OCI-LY1 (cell line): ENCODE data around the gene ZNF474.

Experiments used
- H2AFZ ChIP-seq: fragments of 200-600 bp; sonication (generic), shearing (Covaris generic); 2 replicates; pipeline ENCODE4 v1.6.0; 2014; ENCODE audit warnings: antibody characterized with exemption, mild to moderate bottlenecking, low read length
- H3F3A ChIP-seq: fragments of 200-600 bp; sonication (generic), shearing (Covaris generic); 2 replicates; pipeline ENCODE4 v1.6.0; 2014; ENCODE audit warnings: mild to moderate bottlenecking, antibody characterized with exemption, low read length, moderate library complexity; ENCODE audit not compliant: insufficient read depth
- H3K27ac ChIP-seq: fragments of 200-600 bp; sonication (generic); 2 replicates; pipeline ENCODE4 v1.5.1; 2014; ENCODE audit warnings: low read length, mixed run types, mild to moderate bottlenecking, low read depth; ENCODE audit not compliant: poor library complexity, severe bottlenecking
- H3K27me3 ChIP-seq: fragments of 200-600 bp; sonication (generic); 2 replicates; pipeline ENCODE4 v1.6.0; 2014; ENCODE audit warnings: antibody characterized with exemption, mild to moderate bottlenecking, low read length, moderate library complexity; ENCODE audit not compliant: insufficient read depth
- H3K36me3 ChIP-seq: fragments of 200-600 bp; sonication (generic); 2 replicates; pipeline ENCODE4 v1.6.1; 2014; ENCODE audit warnings: mild to moderate bottlenecking, antibody characterized with exemption, low read length, moderate library complexity, mixed read lengths; ENCODE audit not compliant: insufficient read depth
- H3K4me1 ChIP-seq: fragments of 200-600 bp; sonication (generic); 2 replicates; pipeline ENCODE4 v1.5.1; 2014; ENCODE audit warnings: mild to moderate bottlenecking, low read length, moderate library complexity; ENCODE audit not compliant: insufficient read depth, severe bottlenecking
- H3K4me2 ChIP-seq: fragments of 200-600 bp; sonication (generic), shearing (Covaris generic); 2 replicates; pipeline ENCODE4 v1.6.1; 2014; ENCODE audit warnings: low read length
- H3K4me3 ChIP-seq: fragments of 200-600 bp; sonication (generic); 2 replicates; pipeline ENCODE4 v1.5.1; 2014; ENCODE audit warnings: low read length, low read depth, mild to moderate bottlenecking, mixed read lengths; ENCODE audit not compliant: poor library complexity, severe bottlenecking
- H3K79me2 ChIP-seq: fragments of 200-600 bp; shearing (Covaris generic); 2 replicates; pipeline ENCODE4 v1.6.1; 2016; ENCODE audit warnings: mixed run types, low read length, mixed read lengths; ENCODE audit not compliant: insufficient read depth
- H3K9ac ChIP-seq: fragments of 200-600 bp; sonication (generic), shearing (Covaris generic); 2 replicates; pipeline ENCODE4 v1.6.1; 2014; ENCODE audit warnings: mild to moderate bottlenecking, low read length, mixed read lengths
- H3K9me2 ChIP-seq: fragments of 200-600 bp; sonication (generic), shearing (Covaris generic); 2 replicates; pipeline ENCODE4 v1.6.1; 2014; ENCODE audit warnings: low read depth, mild to moderate bottlenecking, low read length, mixed read lengths
- H3K9me3 ChIP-seq: fragments of 200-600 bp; shearing (Covaris generic); 2 replicates; pipeline ENCODE4 v1.6.1; 2014; ENCODE audit warnings: low read length, mixed read lengths
- H4K20me1 ChIP-seq: fragments of 200-600 bp; sonication (generic), shearing (Covaris generic); 2 replicates; pipeline ENCODE4 v1.6.0; 2016; ENCODE audit warnings: mild to moderate bottlenecking, low read length; ENCODE audit not compliant: insufficient read depth
- CTCF ChIP-seq: fragments of 200-600 bp; sonication (generic), shearing (Covaris generic); IDR thresholded peaks from 2 replicates; pipeline ENCODE4 v1.5.1; 2017; ENCODE audit warnings: mild to moderate bottlenecking, antibody characterized with exemption, low read length, moderate library complexity, mixed read lengths
- EZH2 ChIP-seq: fragments of 200-600 bp; sonication (generic), shearing (Covaris generic); IDR thresholded peaks from 2 replicates; pipeline ENCODE4 v1.8.0; 2017; ENCODE audit warnings: borderline replicate concordance, mixed run types, mild to moderate bottlenecking, antibody characterized with exemption, low read length, moderate library complexity, mixed read lengths

ZNF474 gene

GRCh38 chr5:122170620-122171019 is 41.3 kb downstream of the ZNF474 start:
- no peaks in the 10 kb centered on the region for H3F3A ChIP-seq
- H4K20me1 ChIP-seq = no peaks in the 10 kb centered on the region
- no peak overlapping the region for H3K27ac ChIP-seq
- no peaks in the 10 kb centered on the region for H3K36me3 ChIP-seq
- H3K27me3 ChIP-seq = no peaks in the 10 kb centered on the region
- no peaks in the 10 kb centered on the region for H3K9me2 ChIP-seq
- TF ChIP-seq EZH2 (no peak), CTCF (no peak)
- no peak overlapping the region for H3K9ac ChIP-seq
- H3K4me3 ChIP-seq = no peak overlapping the region
- H3K79me2 ChIP-seq = no peaks in the 10 kb centered on the region
- no peaks in the 10 kb centered on the region for H3K4me1 ChIP-seq
- no peak overlapping the region for H2AFZ ChIP-seq
- H3K9me3 ChIP-seq = no peaks in the 10 kb centered on the region
- H3K4me2 ChIP-seq = no peak overlapping the region

GRCh38 chr5:122172207-122172606 is 42.9 kb downstream of the ZNF474 start:
- Histone ChIP-seq H3K9ac (no peak overlapping the region), H3K27me3 (no peaks in the 10 kb centered on the region), H4K20me1 (no peaks in the 10 kb centered on the region), H3K9me3 (no peaks in the 10 kb centered on the region), H3K4me1 (no peaks in the 10 kb centered on the region), H3K4me2 (no peak overlapping the region), H3K27ac (no peak overlapping the region), H3K79me2 (no peaks in the 10 kb centered on the region), H3K36me3 (no peaks in the 10 kb centered on the region), H2AFZ (no peak overlapping the region), H3F3A (no peaks in the 10 kb centered on the region), H3K4me3 (no peak overlapping the region), H3K9me2 (no peaks in the 10 kb centered on the region)
- no peak for TF ChIP-seq EZH2
- TF ChIP-seq CTCF = no peak

- no peak overlapping the region for H2AFZ ChIP-seq
- H3K27ac ChIP-seq = no peak overlapping the region
- no peak for TF ChIP-seq CTCF
Observed at GRCh38 chr5:122173474-122174415, 44.4 kb downstream of the ZNF474 start.

More at GRCh38 chr5:122173474-122174415, 44.4 kb downstream of the ZNF474 start:
- no peak overlapping the region for H3K9ac ChIP-seq
- H3K79me2 ChIP-seq = no peaks in the 10 kb centered on the region
- no peaks in the 10 kb centered on the region for H3K27me3 ChIP-seq
- H4K20me1 ChIP-seq = no peaks in the 10 kb centered on the region
- no peak overlapping the region for H3K4me3 ChIP-seq
- no peak overlapping the region for H3K4me2 ChIP-seq
- no peaks in the 10 kb centered on the region for H3K4me1 ChIP-seq
- H3K36me3 ChIP-seq = no peaks in the 10 kb centered on the region
- H3K9me2 ChIP-seq = no peaks in the 10 kb centered on the region
- no peaks in the 10 kb centered on the region for H3F3A ChIP-seq
- H3K9me3 ChIP-seq = no peaks in the 10 kb centered on the region
